OCI-LY1 (cell line): ENCODE data around the gene OFD1.

Experiments
- EZH2 ChIP-seq: fragments of 200-600 bp; sonication (generic), shearing (Covaris generic); IDR thresholded peaks from 2 replicates; pipeline ENCODE4 v1.8.0; 2017; ENCODE audit warnings: borderline replicate concordance, mixed run types, mild to moderate bottlenecking, antibody characterized with exemption, low read length, moderate library complexity, mixed read lengths
- TF ChIP-seq, protein P1 (sequence below): fragments of 200-600 bp; sonication (generic), shearing (Covaris generic); IDR thresholded peaks from 2 replicates; pipeline ENCODE4 v1.5.1; 2017; ENCODE audit warnings: mild to moderate bottlenecking, antibody characterized with exemption, low read length, moderate library complexity, mixed read lengths

DNA sequence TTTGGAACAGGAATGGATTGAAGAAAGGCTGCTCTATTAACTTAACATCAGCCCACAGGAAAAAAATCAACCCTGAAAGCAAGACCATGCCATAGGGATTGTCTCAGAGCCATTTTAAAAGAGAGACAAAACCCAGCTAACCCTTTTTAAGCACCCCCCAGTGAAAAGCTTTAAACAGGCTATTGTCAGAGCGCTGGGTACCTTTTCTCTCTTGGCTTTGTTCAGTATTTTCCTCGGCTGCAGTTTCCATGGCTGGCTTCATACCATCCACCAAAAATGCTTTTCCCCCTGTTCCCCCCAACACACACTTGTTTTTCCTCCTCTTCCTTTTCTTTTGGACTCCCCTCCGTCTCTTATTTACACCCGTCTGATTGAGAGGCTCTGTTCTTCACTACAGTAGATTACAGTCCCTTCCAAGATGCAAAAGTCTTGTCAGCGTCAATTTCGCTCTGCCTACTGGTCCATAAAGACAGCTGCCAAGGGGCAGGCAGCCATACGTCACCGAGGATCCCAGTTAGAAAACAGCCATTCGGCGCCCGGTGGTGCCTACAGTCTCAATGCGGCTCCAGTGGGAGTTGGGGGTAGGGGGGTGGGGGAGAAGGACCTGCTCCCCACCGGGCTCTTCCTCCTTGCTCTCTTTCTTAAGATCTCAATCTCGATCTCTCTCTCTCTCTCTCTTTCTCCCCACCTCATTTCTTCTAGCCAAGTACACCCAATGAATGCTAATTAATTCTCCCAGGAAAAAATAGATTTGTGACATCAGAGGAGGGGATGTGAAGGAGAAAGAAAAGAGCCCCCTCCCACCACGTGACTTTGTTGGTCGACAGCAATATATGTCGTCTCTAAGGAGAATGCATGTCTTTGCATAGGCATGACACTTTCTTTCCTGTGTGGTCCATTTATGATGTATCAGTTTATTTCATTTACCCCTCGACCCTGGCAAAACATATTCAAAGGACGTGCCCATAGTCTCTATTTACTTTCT, 82.4 kb downstream of the OFD1 start, which contains the start of gene GPM6B:
- TF ChIP-seq, protein P1, sequence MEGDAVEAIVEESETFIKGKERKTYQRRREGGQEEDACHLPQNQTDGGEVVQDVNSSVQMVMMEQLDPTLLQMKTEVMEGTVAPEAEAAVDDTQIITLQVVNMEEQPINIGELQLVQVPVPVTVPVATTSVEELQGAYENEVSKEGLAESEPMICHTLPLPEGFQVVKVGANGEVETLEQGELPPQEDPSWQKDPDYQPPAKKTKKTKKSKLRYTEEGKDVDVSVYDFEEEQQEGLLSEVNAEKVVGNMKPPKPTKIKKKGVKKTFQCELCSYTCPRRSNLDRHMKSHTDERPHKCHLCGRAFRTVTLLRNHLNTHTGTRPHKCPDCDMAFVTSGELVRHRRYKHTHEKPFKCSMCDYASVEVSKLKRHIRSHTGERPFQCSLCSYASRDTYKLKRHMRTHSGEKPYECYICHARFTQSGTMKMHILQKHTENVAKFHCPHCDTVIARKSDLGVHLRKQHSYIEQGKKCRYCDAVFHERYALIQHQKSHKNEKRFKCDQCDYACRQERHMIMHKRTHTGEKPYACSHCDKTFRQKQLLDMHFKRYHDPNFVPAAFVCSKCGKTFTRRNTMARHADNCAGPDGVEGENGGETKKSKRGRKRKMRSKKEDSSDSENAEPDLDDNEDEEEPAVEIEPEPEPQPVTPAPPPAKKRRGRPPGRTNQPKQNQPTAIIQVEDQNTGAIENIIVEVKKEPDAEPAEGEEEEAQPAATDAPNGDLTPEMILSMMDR: no peak
- TF ChIP-seq EZH2: no peak
